ENCODE data around the gene TUBA3D. TPM values are rescaled to one million over a fixed set of nuclear protein-coding genes. Genes with fewer than 3 reads are reported as not detected.
"Not testable (repeated sequence)": the region's sequence is repeated elsewhere in the genome, so short reads cannot be mapped to it uniquely, and the experiment has no call there.

The TUBA3D gene
- total RNA-seq, 1 experiment from 2014 or later, result not detected

DNA sequence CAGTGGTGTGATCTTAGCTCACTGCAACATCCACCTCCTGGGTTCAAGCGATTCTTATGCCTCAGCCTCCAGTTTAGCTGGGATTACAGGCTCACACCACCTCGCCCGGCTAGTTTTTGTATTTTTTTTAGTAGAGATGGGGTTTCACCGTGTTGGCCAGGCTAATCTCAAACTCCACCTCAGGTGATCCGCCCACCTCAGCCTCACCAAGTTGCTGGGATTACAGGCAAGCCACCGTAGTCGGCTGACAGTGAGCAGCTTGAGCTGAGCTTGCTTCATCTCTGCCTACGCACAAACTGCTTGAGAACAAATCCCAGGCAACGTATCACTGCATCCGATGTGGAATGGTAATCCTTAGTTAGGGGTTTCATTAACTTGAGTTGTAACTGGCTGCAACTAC, 8.2 kb upstream of the TUBA3D start:
- H2BK5ac ChIP-seq (ENCODE audit: insufficient read length, low read length); H2BK20ac ChIP-seq (ENCODE audit: low read depth, low read length, poor library complexity, severe bottlenecking); H2AFZ ChIP-seq (ENCODE audit: low read length); H3K4me2 ChIP-seq (ENCODE audit: insufficient read depth, insufficient read length, low read length); H4K91ac ChIP-seq (ENCODE audit: insufficient read length, low read depth, low read length); H3K9ac ChIP-seq (ENCODE audit: extremely low read depth, insufficient read length, low read length); H2BK12ac ChIP-seq (ENCODE audit: insufficient read length, low read depth, low read length); H3K4me1 ChIP-seq (ENCODE audit: insufficient read depth, low read length); H3K9me3 Mint-ChIP-seq; H4K5ac ChIP-seq (ENCODE audit: insufficient read length, low read depth, low read length); H3K36me3 Mint-ChIP-seq (ENCODE audit: insufficient read depth in 1 of 3, low read depth in 3 of 3); H2BK120ac ChIP-seq (ENCODE audit: low read depth, low read length, poor library complexity, severe bottlenecking); DNase-seq; H2AK5ac ChIP-seq (ENCODE audit: insufficient read length, low read length); H3K27me3 ChIP-seq (ENCODE audit: insufficient read depth, low read length); H3K79me2 ChIP-seq (ENCODE audit: insufficient read depth, low read length); H3K4me1 Mint-ChIP-seq; H3K4ac ChIP-seq (ENCODE audit: low read depth, low read length); H3K27ac ChIP-seq (ENCODE audit: insufficient read length, low read depth, low read length); H3K23me2 ChIP-seq (ENCODE audit: insufficient read length, low read depth, low read length, poor library complexity, severe bottlenecking); H3K9me3 ChIP-seq (ENCODE audit: control insufficient read depth, low read depth, low read length); H3K4me3 Mint-ChIP-seq; H3K27ac Mint-ChIP-seq; H3K23ac ChIP-seq (ENCODE audit: insufficient read length, low read depth, low read length); H4K8ac ChIP-seq (replicated peaks; ENCODE audit: insufficient read length, low read depth, low read length); H3K56ac ChIP-seq (ENCODE audit: insufficient read length, low read depth, low read length); H4K20me1 ChIP-seq (ENCODE audit: control insufficient read depth, insufficient read depth, insufficient read length); H2BK15ac ChIP-seq (ENCODE audit: low read depth, low read length); H3T11ph ChIP-seq (ENCODE audit: low read length); H3K14ac ChIP-seq (ENCODE audit: insufficient read depth, low read length); H3K27me3 Mint-ChIP-seq (ENCODE audit: low read depth); H3K79me1 ChIP-seq (ENCODE audit: insufficient read depth, low read depth, low read length, poor library complexity, severe bottlenecking); H3K18ac ChIP-seq (ENCODE audit: insufficient read length, low read depth, low read length): not testable (repeated sequence)
- WGBS (ENCODE audit: extremely low coverage, insufficient read length, low lambda C conversion rate), result no CpG with 5 or more reads among the region's 10 CpGs

DNA sequence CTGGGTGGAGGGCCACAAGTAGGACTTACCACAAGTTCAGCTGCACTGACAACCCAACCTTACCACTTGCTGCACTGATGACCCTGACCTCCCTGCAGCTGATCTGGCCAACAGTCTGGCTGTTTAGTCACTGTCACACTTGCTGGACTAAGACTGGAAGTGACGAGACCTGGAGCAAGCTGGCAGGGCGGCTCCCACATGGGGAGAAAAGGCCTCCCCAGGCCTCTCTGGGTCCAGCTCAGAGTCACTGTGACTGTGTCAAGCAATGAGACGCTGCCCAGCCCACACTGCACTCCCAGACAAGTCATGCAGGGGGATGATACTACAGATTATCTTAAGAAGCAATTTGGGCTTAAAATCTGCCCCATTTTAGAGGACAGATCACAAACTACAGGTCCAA, 5.0 kb upstream of the TUBA3D start:
- not testable (repeated sequence) for H3K56ac ChIP-seq (ENCODE audit: insufficient read length, low read depth, low read length); H3K36me3 Mint-ChIP-seq (ENCODE audit: insufficient read depth in 1 of 3, low read depth in 3 of 3); H2AK5ac ChIP-seq (ENCODE audit: insufficient read length, low read length); H2AFZ ChIP-seq (ENCODE audit: low read length); H2BK15ac ChIP-seq (ENCODE audit: low read depth, low read length); H3K4me1 ChIP-seq (ENCODE audit: insufficient read depth, low read length); H3K9me3 ChIP-seq (ENCODE audit: control insufficient read depth, low read depth, low read length); H3K27ac ChIP-seq (ENCODE audit: insufficient read length, low read depth, low read length); H3K9ac ChIP-seq (ENCODE audit: extremely low read depth, insufficient read length, low read length); H3K27ac Mint-ChIP-seq; H3K23me2 ChIP-seq (ENCODE audit: insufficient read length, low read depth, low read length, poor library complexity, severe bottlenecking); H4K20me1 ChIP-seq (ENCODE audit: control insufficient read depth, insufficient read depth, insufficient read length); H3K79me1 ChIP-seq (ENCODE audit: insufficient read depth, low read depth, low read length, poor library complexity, severe bottlenecking); H3K18ac ChIP-seq (ENCODE audit: insufficient read length, low read depth, low read length); H3K27me3 Mint-ChIP-seq (ENCODE audit: low read depth); H2BK120ac ChIP-seq (ENCODE audit: low read depth, low read length, poor library complexity, severe bottlenecking); H3K14ac ChIP-seq (ENCODE audit: insufficient read depth, low read length); H3K4me1 Mint-ChIP-seq; H3K27me3 ChIP-seq (ENCODE audit: insufficient read depth, low read length); H3K4ac ChIP-seq (ENCODE audit: low read depth, low read length); H4K8ac ChIP-seq (replicated peaks; ENCODE audit: insufficient read length, low read depth, low read length); H3K4me3 Mint-ChIP-seq; DNase-seq; H3K4me2 ChIP-seq (ENCODE audit: insufficient read depth, insufficient read length, low read length); H3T11ph ChIP-seq (ENCODE audit: low read length); H3K79me2 ChIP-seq (ENCODE audit: insufficient read depth, low read length); H2BK20ac ChIP-seq (ENCODE audit: low read depth, low read length, poor library complexity, severe bottlenecking); H2BK12ac ChIP-seq (ENCODE audit: insufficient read length, low read depth, low read length); H4K91ac ChIP-seq (ENCODE audit: insufficient read length, low read depth, low read length); H4K5ac ChIP-seq (ENCODE audit: insufficient read length, low read depth, low read length); H3K23ac ChIP-seq (ENCODE audit: insufficient read length, low read depth, low read length); H2BK5ac ChIP-seq (ENCODE audit: insufficient read length, low read length); H3K9me3 Mint-ChIP-seq
- no CpG with 5 or more reads among the region's 3 CpGs for WGBS (ENCODE audit: extremely low coverage, insufficient read length, low lambda C conversion rate)
